HL-60 (cell line): ENCODE results near the gene SMTNL2.

Experiments
- DNase-seq, 2 experiments: peaks; one replicate each; pipeline ENCODE4 v3.0.0-alpha.2; 2010 to 2020; ENCODE audit warnings: low read depth in 1 of 2, low spot score in 1 of 2
- H3K27ac ChIP-seq: fragments of 250-450 bp; sonication (Bioruptor Pico); replicated peaks from 2 replicates; pipeline ENCODE4 v1.5.1; 2020; ENCODE audit warnings: mild to moderate bottlenecking, moderate library complexity
- H3K27me3 ChIP-seq: fragments of 250-450 bp; sonication (Bioruptor Pico); 2 replicates; pipeline ENCODE4 v1.5.1; 2021; ENCODE audit warnings: mild to moderate bottlenecking, moderate library complexity; ENCODE audit not compliant: insufficient read depth, poor library complexity, severe bottlenecking
- H3K4me3 ChIP-seq: replicated peaks from 2 replicates; pipeline ENCODE4 v1.5.1; 2011; ENCODE audit warnings: mild to moderate bottlenecking, control low read depth, low read length; ENCODE audit not compliant: insufficient read depth
- CTCF ChIP-seq: IDR thresholded peaks from one replicate; pipeline ENCODE4 v1.5.1; 2011; ENCODE audit warnings: low read length, control low read depth, inconsistent platforms; ENCODE audit not compliant: insufficient read depth
- GABPA ChIP-seq: IDR thresholded peaks from 2 replicates; pipeline ENCODE4 v1.6.1; 2012; ENCODE audit warnings: low read depth
- POLR2AphosphoS5 ChIP-seq: IDR thresholded peaks from 2 replicates; pipeline ENCODE4 v1.6.1; 2012; ENCODE audit warnings: low read depth
- REST ChIP-seq: IDR thresholded peaks from 2 replicates; pipeline ENCODE4 v1.6.1; 2012; ENCODE audit warnings: low read depth; ENCODE audit not compliant: insufficient replicate concordance
- SPI1 ChIP-seq: IDR thresholded peaks from 2 replicates; pipeline ENCODE4 v1.6.1; 2012; ENCODE audit warnings: low read depth, mild to moderate bottlenecking, borderline replicate concordance

SMTNL2 gene

GRCh38 chr17:4607261-4607741, 23.0 kb downstream of the SMTNL2 start:
- TF ChIP-seq SPI1, result no peak
- no peak for TF ChIP-seq CTCF
- TF ChIP-seq POLR2AphosphoS5, result no peak
- no peak for TF ChIP-seq REST
- no peak for TF ChIP-seq GABPA
- no peak for DNase-seq
- Histone ChIP-seq H3K27ac (no peak overlapping the region), H3K4me3 (no peak overlapping the region), H3K27me3 (peaks cover 3% of the 10 kb centered on the region)

- DNase-seq, result peak; percentile 48 to 56
- Histone ChIP-seq H3K4me3 (no peak overlapping the region), H3K27me3 (peaks cover 3% of the 10 kb centered on the region), H3K27ac (no peak overlapping the region)
- no peak for TF ChIP-seq REST
- TF ChIP-seq GABPA, result no peak
- TF ChIP-seq POLR2AphosphoS5, result no peak
- no peak; the same call in 1 of the 2 replicates for TF ChIP-seq SPI1
- no peak for TF ChIP-seq CTCF
Observed at GRCh38 chr17:4607773-4608187, 23.5 kb downstream of the SMTNL2 start.

- Histone ChIP-seq H3K27ac (no peak overlapping the region), H3K27me3 (no peaks in the 10 kb centered on the region), H3K4me3 (no peak overlapping the region)
- TF ChIP-seq CTCF (no peak), POLR2AphosphoS5 (no peak), GABPA (no peak), REST (no peak)
- DNase-seq, result no peak
Observed at GRCh38 chr17:4609761-4610160, 25.4 kb downstream of the SMTNL2 start.
